H9 (cell line): ENCODE measurements around the gene OR6K6. TPM values are rescaled to one million over a fixed set of nuclear protein-coding genes. Genes with fewer than 3 reads are reported as not detected.

ENCODE experiments used
- DNase-seq: peaks from one replicate; pipeline ENCODE4 v3.0.0-alpha.2; 2017
- H2AFZ ChIP-seq: one replicate; pipeline ENCODE4 v1.6.1; 2013; ENCODE audit warnings: mild to moderate bottlenecking, low read length, control low read depth, moderate library complexity
- H2AK5ac ChIP-seq: 2 replicates; pipeline ENCODE4 v1.6.1; 2013; ENCODE audit warnings: low read length, control low read depth, mixed read lengths; ENCODE audit not compliant: insufficient read length
- H2BK120ac ChIP-seq: one replicate; pipeline ENCODE4 v1.6.1; 2013; ENCODE audit warnings: low read depth, mild to moderate bottlenecking, low read length, control low read depth, inconsistent platforms; ENCODE audit not compliant: poor library complexity, severe bottlenecking
- H2BK12ac ChIP-seq: 2 replicates; pipeline ENCODE4 v1.6.1; 2013; ENCODE audit warnings: low read length, control low read depth, mixed read lengths, low read depth; ENCODE audit not compliant: insufficient read length
- H2BK15ac ChIP-seq: 2 replicates; pipeline ENCODE4 v1.6.1; 2013; ENCODE audit warnings: low read depth, low read length, control low read depth
- H2BK20ac ChIP-seq: one replicate; pipeline ENCODE4 v1.6.1; 2013; ENCODE audit warnings: low read depth, mild to moderate bottlenecking, low read length, control low read depth, inconsistent platforms; ENCODE audit not compliant: poor library complexity, severe bottlenecking
- H2BK5ac ChIP-seq: 2 replicates; pipeline ENCODE4 v1.6.1; 2013; ENCODE audit warnings: low read length, control low read depth, mixed read lengths; ENCODE audit not compliant: insufficient read length
- H3K14ac ChIP-seq: 2 replicates; pipeline ENCODE4 v1.6.1; 2013; ENCODE audit warnings: low read length, control low read depth; ENCODE audit not compliant: insufficient read depth
- H3K18ac ChIP-seq: 2 replicates; pipeline ENCODE4 v1.6.1; 2013; ENCODE audit warnings: low read depth, mild to moderate bottlenecking, mixed read lengths, low read length, control low read depth; ENCODE audit not compliant: insufficient read length
- H3K23ac ChIP-seq: 2 replicates; pipeline ENCODE4 v1.6.1; 2013; ENCODE audit warnings: low read length, control low read depth, mixed read lengths, low read depth; ENCODE audit not compliant: insufficient read length
- H3K23me2 ChIP-seq: 2 replicates; pipeline ENCODE4 v1.6.1; 2013; ENCODE audit warnings: low read depth, mild to moderate bottlenecking, mixed read lengths, low read length, control low read depth; ENCODE audit not compliant: insufficient read length, poor library complexity, severe bottlenecking
- H3K27ac ChIP-seq: 2 replicates; pipeline ENCODE4 v1.5.1; 2013; ENCODE audit warnings: low read length, control low read depth, mixed read lengths, low read depth; ENCODE audit not compliant: insufficient read length
- H3K27me3 ChIP-seq: 2 replicates; pipeline ENCODE4 v1.6.1; 2013; ENCODE audit warnings: low read length, control low read depth, inconsistent platforms; ENCODE audit not compliant: insufficient read depth
- H3K4ac ChIP-seq: 2 replicates; pipeline ENCODE4 v1.6.1; 2013; ENCODE audit warnings: low read depth, mild to moderate bottlenecking, control low read depth, inconsistent platforms, low read length, moderate library complexity
- H3K4me1 ChIP-seq: 2 replicates; pipeline ENCODE4 v1.6.1; 2013; ENCODE audit warnings: low read length, control low read depth, inconsistent platforms; ENCODE audit not compliant: insufficient read depth
- H3K4me2 ChIP-seq: 2 replicates; pipeline ENCODE4 v1.6.1; 2013; ENCODE audit warnings: low read length, control low read depth, mixed read lengths; ENCODE audit not compliant: insufficient read length, insufficient read depth
- H3K56ac ChIP-seq: 2 replicates; pipeline ENCODE4 v1.6.1; 2013; ENCODE audit warnings: low read depth, mild to moderate bottlenecking, mixed read lengths, low read length, control low read depth; ENCODE audit not compliant: insufficient read length
- H3K79me1 ChIP-seq: 2 replicates; pipeline ENCODE4 v1.6.1; 2013; ENCODE audit warnings: low read depth, mild to moderate bottlenecking, moderate library complexity, low read length, control low read depth, inconsistent platforms; ENCODE audit not compliant: insufficient read depth, poor library complexity, severe bottlenecking
- H3K79me2 ChIP-seq: 2 replicates; pipeline ENCODE4 v1.6.1; 2013; ENCODE audit warnings: low read length, control low read depth, inconsistent platforms; ENCODE audit not compliant: insufficient read depth
- H3K9ac ChIP-seq: 2 replicates; pipeline ENCODE4 v1.6.1; 2013; ENCODE audit warnings: low read length, control low read depth, mixed read lengths; ENCODE audit not compliant: insufficient read length; ENCODE audit errors: extremely low read depth
- H3K9me3 ChIP-seq: one replicate; pipeline ENCODE4 v1.6.1; 2013; ENCODE audit warnings: low read depth, low read length, inconsistent platforms; ENCODE audit not compliant: control insufficient read depth
- H3T11ph ChIP-seq: one replicate; pipeline ENCODE4 v1.6.1; 2013; ENCODE audit warnings: mild to moderate bottlenecking, low read length, control low read depth, inconsistent platforms
- H4K20me1 ChIP-seq: one replicate; pipeline ENCODE4 v1.6.1; 2013; ENCODE audit not compliant: control insufficient read depth, insufficient read length, insufficient read depth
- H4K5ac ChIP-seq: 2 replicates; pipeline ENCODE4 v1.6.1; 2013; ENCODE audit warnings: low read depth, mild to moderate bottlenecking, mixed read lengths, low read length, control low read depth; ENCODE audit not compliant: insufficient read length
- H4K8ac ChIP-seq: replicated peaks from 2 replicates; pipeline ENCODE4 v1.6.1; 2013; ENCODE audit warnings: low read length, control low read depth, mixed read lengths, low read depth; ENCODE audit not compliant: insufficient read length
- H4K91ac ChIP-seq: 2 replicates; pipeline ENCODE4 v1.6.1; 2013; ENCODE audit warnings: low read depth, mild to moderate bottlenecking, moderate library complexity, mixed read lengths, low read length, control low read depth; ENCODE audit not compliant: insufficient read length
- H3K27ac Mint-ChIP-seq, 3 experiments: 2 replicates in 2 of 3; 3 replicates in 1 of 3; pipeline ENCODE4 v1.8.0; 2020 to 2021; ENCODE audit warnings: mixed read lengths in 3 of 3, mild to moderate bottlenecking in 1 of 3, moderate library complexity in 1 of 3
- H3K27me3 Mint-ChIP-seq: 2 replicates; pipeline ENCODE4 v1.8.0; 2021; ENCODE audit warnings: low read depth, mild to moderate bottlenecking, moderate library complexity, mixed read lengths
- H3K36me3 Mint-ChIP-seq, 3 experiments: 2 replicates in 2 of 3; 3 replicates in 1 of 3; pipeline ENCODE4 v1.8.0; 2020 to 2021; ENCODE audit warnings: low read depth in 3 of 3, mixed read lengths in 3 of 3; ENCODE audit not compliant: insufficient read depth in 1 of 3
- H3K4me1 Mint-ChIP-seq, 2 experiments: 2 replicates each; pipeline ENCODE4 v1.8.0; 2020; ENCODE audit warnings: mixed read lengths in 2 of 2
- H3K4me3 Mint-ChIP-seq, 2 experiments: 2 replicates in 1 of 2; 3 replicates in 1 of 2; pipeline ENCODE4 v1.8.0; 2020 to 2021; ENCODE audit warnings: mild to moderate bottlenecking in 2 of 2, mixed read lengths in 2 of 2, moderate library complexity in 1 of 2
- H3K9me3 Mint-ChIP-seq, 2 experiments: 2 replicates in 1 of 2; 3 replicates in 1 of 2; pipeline ENCODE4 v1.8.0; 2020; ENCODE audit warnings: mild to moderate bottlenecking in 2 of 2, mixed read lengths in 2 of 2, moderate library complexity in 1 of 2
- total RNA-seq: library from RNA; stranded (reverse); gene quantifications from 2 replicates; pipeline ENCODE4 v1.2.1, GENCODE V29; 2021
- TF ChIP-seq, protein P1 (sequence below): fragments of 200-600 bp; sonication (generic); conservative IDR thresholded peaks from 3 replicates; pipeline ENCODE4 v1.8.0; 2021; ENCODE audit warnings: antibody characterized with exemption, mild to moderate bottlenecking

OR6K6 gene
- total RNA-seq, 1 experiment from 2014 or later: not detected

- H3T11ph ChIP-seq: no peak overlapping the region
- TF ChIP-seq, protein P1, sequence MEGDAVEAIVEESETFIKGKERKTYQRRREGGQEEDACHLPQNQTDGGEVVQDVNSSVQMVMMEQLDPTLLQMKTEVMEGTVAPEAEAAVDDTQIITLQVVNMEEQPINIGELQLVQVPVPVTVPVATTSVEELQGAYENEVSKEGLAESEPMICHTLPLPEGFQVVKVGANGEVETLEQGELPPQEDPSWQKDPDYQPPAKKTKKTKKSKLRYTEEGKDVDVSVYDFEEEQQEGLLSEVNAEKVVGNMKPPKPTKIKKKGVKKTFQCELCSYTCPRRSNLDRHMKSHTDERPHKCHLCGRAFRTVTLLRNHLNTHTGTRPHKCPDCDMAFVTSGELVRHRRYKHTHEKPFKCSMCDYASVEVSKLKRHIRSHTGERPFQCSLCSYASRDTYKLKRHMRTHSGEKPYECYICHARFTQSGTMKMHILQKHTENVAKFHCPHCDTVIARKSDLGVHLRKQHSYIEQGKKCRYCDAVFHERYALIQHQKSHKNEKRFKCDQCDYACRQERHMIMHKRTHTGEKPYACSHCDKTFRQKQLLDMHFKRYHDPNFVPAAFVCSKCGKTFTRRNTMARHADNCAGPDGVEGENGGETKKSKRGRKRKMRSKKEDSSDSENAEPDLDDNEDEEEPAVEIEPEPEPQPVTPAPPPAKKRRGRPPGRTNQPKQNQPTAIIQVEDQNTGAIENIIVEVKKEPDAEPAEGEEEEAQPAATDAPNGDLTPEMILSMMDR: no peak
- H3K27me3 ChIP-seq: no peaks in the 10 kb centered on the region
- no peak overlapping the region for H3K14ac ChIP-seq
- no peak overlapping the region for H3K56ac ChIP-seq
- H2AFZ ChIP-seq: no peak overlapping the region
- no peak overlapping the region for H2BK5ac ChIP-seq
- H2BK12ac ChIP-seq: no peak overlapping the region
- H3K27ac ChIP-seq: no peak overlapping the region
- no peaks in the 10 kb centered on the region for H3K9me3 ChIP-seq
- H4K8ac ChIP-seq: no peak overlapping the region
- no peak overlapping the region for H2BK20ac ChIP-seq
- H3K79me2 ChIP-seq: no peaks in the 10 kb centered on the region
- no peak for DNase-seq
- H4K5ac ChIP-seq: no peak overlapping the region
- H4K20me1 ChIP-seq: no peaks in the 10 kb centered on the region
- no peaks in the 10 kb centered on the region for H3K9me3 Mint-ChIP-seq
- H3K18ac ChIP-seq: no peak overlapping the region
- H3K27ac Mint-ChIP-seq: no peak overlapping the region
- H3K36me3 Mint-ChIP-seq: no peaks in the 10 kb centered on the region
- no peak overlapping the region for H2BK15ac ChIP-seq
- no peaks in the 10 kb centered on the region for H3K23me2 ChIP-seq
- H2AK5ac ChIP-seq: no peak overlapping the region
- H3K23ac ChIP-seq: no peak overlapping the region
- no peak overlapping the region for H3K9ac ChIP-seq
- H3K4me1 Mint-ChIP-seq: no peaks in the 10 kb centered on the region
- no peak overlapping the region for H3K4ac ChIP-seq
- no peaks in the 10 kb centered on the region for H3K27me3 Mint-ChIP-seq
- no peak overlapping the region for H4K91ac ChIP-seq
- H3K4me2 ChIP-seq: no peak overlapping the region
- H3K4me3 Mint-ChIP-seq: no peak overlapping the region
- no peaks in the 10 kb centered on the region for H3K4me1 ChIP-seq
- H2BK120ac ChIP-seq: no peak overlapping the region
- H3K79me1 ChIP-seq: no peaks in the 10 kb centered on the region
Observed at GRCh38 chr1:158735848-158736247, 18.7 kb upstream of the OR6K6 start.
